ENCODE measurements around the gene VSTM2L.
"Not testable (repeated sequence)": the region's sequence is repeated elsewhere in the genome, so short reads cannot be mapped to it uniquely, and the experiment has no call there.

VSTM2L gene

DNA sequence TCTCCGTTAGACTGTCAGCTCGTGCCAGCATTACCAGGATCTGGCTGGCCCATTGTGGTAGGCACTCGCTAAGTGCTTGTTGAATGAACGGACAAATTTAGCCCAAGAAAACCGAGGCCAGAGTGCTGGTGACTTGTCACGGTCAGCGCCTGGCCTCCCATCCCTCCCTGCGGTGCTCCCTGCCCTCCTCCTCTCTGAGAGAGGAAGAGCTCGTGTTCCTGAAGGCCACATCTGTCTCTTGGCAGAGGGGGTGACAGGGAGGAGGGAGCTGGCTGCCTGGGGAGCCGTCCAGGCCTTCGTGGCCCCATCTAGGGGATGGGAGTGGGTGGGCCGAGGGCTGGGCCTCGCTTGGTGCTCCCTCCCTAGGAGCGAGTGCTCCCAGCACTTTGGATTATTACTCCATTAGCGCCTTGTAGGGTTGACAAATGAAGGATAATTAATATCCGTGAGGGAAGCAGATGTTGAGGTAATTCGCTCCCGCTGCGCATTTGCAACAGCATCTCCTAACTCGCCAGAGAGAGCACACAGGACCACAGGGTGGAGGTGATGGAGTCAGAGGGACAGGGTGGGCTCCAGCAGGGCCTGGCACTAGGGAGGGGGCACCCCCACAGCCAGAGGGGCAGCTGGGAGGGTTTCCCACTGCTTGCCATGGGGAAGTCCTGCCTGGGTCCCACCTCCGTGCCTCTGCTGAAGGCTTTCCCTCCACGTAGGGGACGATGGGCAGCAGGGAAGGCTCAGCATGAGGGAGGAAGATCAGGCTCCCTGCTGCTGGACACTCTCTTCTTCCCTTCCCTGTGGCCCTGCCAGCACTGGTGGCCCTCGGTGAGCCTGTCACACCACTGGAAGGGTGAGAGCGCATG is 37.0 kb downstream of the VSTM2L start:
- no peak for DNase-seq

DNA sequence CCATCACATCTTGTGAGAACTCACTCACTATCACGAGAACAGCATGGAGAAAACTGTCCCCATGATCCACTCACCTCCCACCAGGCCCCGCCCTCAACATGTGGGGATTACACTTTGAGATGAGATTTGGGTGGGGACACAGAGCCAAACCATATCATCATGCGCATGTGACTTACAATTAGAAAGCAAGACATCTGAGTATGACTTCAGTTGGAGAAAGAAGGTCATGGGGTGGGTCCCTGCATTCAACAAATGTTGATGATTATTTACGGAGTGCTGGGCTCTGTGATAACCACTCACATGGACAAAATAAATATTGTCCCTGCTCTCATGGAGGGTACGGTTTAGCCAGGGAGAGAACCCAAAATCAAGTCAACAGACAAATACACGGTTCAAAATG is 37.9 kb downstream of the VSTM2L start:
- DNase-seq, result no peak

DNA sequence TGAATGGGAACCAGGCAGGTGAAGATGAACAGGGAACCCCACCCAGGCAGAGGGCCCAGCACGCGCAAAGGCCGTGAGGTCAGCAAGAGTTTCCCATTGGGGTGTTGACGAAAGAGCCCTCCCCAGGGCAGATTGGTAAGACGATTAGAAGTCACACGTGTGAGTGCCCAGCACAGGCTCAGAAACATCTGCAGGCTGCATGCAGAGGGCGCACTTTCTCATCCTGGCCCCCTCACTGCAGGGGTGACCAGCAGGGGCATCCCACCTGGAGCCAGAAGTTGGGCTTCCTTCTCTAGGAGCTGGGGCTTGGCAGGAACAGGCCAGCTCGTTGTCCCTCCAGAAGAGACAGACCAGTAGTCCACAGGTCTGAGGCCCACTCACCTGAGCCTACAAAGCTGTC is 38.4 kb downstream of the VSTM2L start:
- no peak for DNase-seq

DNA sequence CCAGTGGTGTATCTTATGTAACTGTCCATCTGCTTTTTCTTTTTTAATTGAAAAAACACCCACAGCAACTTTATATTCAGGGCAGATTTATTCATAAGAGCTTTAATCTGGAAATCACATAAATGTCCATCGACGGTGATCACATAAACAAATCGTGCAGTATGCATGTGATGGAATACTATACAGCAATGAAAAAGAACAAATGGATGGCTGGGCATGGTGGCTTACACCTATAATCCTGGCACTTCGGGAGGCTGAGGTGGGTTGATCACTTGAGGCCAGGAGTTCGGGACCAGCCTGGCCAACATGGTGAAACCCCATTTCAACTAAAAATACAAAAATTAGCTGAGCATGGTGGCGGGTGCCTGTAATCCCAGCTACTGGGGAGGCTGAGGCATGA is 39.1 kb downstream of the VSTM2L start:
- DNase-seq, result no peak

DNA sequence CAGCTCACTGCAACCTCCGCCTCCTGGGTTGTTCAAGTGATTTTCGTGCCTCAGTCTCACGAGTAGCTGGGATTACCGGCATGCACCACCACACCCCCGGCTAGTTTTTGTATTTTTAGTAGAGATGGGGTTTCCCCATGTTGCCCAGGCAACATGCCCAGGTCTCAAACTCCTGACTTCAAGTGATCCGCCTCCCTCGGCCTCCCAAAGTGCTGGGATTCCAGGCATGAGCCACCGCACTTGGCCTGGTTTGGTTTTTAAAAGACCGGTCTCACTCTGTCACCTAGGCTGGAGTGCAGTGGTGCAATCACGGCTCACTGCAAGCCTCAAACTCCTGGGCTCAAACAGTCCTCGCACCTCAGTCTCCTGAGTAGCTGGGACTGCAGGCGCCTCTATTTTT is 40.1 kb downstream of the VSTM2L start:
- DNase-seq, result no peak

DNA sequence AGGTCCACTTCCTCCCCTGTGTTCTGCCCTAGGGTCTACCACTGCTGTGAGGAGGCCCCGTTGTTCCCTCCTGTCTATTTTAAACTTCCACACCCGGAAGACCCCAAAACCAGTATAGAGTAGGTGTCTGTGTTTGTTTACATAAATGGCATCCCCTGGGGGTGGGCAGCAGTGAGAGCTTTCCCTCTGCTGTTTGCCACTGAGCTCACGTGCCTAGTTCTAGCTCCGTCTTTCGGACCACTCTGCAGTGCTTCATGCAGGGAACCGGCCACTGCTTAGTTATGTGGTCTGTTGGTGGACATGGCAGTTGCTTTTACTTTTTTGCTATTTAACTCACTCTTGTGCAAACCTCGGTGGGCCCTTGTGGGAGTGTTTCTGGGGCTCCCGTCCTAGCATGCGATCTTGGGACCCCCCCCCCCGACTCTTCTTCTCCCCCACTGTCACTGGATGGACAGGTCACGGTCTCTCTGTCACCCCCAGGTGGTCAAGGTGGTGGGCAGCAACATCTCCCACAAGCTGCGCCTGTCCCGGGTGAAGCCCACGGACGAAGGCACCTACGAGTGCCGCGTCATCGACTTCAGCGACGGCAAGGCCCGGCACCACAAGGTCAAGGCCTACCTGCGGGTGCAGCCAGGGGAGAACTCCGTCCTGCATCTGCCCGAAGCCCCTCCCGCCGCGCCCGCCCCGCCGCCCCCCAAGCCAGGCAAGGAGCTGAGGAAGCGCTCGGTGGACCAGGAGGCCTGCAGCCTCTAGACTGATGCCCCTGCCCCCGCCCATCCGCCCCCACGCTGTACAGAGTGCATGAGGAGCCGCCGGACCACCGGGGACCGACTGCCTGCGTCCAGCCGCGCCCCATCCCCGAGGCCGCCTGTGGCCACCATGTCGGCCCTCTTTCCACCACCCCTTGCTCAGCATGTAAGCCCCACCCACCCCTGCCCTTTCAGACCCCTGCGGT is 40.9 kb downstream of the VSTM2L start:
- no peak for DNase-seq

DNA sequence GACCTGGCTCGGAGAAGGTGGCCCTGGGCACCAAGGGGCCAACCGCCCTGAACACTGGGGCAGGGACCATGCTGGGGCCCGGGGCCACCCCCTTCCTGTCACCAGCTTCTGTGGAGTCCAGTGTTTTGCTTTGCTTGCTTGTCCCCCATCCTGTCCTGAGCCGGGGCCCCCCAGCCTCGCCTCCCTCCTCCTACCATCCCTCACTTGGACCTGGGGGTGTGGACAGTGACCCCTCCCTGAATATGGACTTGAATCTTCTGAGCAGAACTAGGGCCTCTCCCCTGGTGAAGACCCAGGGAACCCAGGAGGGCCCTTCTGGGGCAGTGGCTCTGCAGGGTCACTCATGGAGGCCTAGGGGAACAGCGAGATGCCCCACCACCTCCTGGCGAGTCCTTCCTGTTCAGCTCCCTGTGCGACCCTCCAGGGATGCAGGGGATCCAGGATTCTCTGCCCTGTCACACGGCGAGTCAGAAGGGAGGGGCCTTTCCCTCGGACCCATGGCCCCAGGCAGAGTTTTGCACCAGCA is 41.6 kb downstream of the VSTM2L start:
- DNase-seq, result no peak

DNA sequence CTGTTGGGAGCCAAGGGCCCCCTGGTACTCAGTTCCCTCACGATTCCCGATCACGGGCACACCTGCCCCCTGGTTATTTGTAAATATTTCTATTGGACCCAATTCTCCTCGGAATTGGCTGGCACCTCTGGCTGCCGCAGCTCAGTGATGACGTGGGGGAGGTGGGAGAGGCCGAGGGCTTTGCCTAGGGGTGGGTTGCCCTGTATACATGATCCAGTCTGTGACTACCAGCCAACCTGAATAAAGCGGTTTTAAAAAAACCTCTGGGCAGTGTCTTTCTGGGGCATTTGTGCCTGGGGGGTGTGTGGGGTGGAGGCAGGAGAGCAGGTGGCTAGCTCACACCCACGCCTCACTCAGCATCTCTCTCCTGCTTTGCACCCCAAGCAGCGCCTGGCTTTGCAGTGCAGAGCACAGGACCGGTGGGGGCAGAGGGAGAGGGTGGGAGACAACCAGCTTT is 42.2 kb downstream of the VSTM2L start:
- no peak for DNase-seq

DNA sequence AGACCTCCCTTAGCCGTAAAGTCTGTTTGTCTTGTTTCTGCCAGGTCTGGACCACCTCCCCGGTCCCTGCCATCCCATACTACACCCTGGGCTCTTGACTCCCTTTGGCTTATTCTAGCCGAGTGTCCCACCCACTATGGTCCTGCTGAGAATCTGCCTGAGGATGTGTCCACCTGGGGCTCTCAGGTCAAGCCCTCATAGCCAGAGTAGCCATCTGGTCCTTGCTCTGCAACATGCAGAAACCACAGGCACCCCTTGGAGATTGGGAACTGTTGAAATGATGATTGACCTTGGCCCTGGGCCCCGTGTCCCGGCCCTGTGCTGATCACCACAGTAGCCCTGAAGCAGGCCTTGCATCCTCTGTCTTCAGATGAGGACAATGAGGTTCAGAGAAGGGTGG is 44.0 kb downstream of the VSTM2L start:
- no peak for DNase-seq

DNA sequence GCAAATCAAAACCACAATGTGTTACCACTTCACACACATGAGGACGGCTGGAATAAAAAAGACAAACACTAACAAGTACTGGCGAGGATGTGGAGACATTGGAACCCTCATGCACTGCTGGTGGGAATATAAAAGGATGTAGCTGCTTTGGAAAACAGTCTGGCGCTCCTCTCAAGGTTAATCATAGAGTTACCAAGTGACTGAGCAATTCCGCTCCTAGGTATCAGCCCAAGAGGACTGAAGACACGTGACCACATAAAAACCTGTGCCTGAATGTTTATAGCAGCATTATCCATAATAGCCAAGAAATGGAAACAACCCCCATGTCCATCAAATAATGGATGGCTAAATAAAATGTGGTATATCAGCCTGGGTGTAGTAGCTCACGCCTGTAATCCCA is 45.0 kb downstream of the VSTM2L start:
- DNase-seq, result no peak

DNA sequence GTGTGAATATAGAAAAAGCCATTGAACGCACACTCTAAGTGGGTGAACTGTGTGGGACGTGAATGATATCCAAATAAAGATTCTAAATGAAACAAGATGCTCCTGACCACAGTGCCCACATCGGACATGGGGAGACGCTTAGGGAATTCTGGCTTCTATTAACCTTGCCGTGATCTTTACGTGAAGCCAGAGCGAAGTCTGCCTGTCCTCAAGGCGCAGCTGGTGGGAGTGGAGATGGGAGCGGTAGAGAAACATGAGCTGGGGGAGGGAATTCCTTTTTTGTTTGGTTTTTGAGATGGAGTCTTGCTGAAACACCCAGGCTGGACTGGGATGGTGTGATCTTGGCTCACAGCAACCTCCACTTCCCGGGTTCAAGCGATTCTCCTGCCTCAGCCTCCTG is 46.0 kb downstream of the VSTM2L start:
- no peak for DNase-seq

DNA sequence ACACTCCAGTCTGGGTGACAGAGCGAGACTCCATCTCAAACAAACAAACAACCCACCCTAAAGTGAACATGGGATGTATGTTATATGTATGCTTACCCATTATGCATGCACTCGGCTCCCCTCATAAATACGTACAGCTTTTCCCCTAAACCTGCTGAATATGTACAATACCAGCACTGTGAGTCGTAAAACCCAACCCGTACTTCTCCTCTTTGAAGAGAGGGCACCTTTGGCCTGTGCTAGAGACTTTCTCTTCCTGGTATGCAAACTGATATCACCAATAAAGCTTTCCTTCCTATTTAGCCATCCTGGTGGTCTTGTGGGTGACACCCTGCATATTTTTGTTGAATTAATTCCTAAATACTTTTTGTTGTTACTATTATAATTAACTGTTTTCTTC is 51.3 kb downstream of the VSTM2L start:
- no peak for DNase-seq

DNA sequence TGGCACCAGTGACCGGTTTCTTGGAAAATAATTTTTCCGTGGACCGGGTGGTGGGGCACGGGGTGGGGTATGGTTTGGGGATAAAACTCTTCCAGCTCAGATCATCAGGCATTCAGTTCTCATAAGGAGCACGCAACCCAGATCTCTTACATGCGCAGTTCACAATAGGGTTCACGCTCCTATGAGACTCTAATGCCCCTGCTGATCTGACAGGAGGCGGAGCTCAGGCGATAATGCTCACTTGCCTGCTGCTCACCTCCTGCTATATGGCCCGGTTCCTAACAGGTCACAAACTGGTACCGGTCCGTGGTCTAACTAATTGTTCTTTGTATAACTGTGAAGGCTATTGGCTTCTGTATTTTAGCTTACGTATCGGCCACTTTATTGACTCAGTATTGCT is 51.7 kb downstream of the VSTM2L start:
- DNase-seq, result no peak

DNA sequence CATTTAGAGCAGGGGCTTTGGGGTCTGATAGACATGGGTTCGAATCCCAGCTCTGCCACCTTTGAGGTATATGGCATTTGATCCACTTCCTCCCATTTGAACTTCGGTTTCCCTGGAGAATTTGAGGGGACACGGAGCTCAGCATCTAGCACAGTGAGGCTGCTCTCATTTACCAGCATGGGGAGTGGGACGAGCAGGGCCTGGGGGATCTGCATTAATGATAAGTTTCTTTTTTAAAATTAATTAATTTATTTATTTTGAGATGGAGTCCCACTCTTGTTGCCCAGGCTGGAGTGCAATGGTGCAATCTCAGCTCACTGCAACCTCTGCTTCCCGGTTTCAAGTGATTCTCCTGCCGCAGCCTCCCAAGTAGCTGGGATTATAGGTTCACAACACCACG is 52.6 kb downstream of the VSTM2L start:
- no peak for DNase-seq

DNA sequence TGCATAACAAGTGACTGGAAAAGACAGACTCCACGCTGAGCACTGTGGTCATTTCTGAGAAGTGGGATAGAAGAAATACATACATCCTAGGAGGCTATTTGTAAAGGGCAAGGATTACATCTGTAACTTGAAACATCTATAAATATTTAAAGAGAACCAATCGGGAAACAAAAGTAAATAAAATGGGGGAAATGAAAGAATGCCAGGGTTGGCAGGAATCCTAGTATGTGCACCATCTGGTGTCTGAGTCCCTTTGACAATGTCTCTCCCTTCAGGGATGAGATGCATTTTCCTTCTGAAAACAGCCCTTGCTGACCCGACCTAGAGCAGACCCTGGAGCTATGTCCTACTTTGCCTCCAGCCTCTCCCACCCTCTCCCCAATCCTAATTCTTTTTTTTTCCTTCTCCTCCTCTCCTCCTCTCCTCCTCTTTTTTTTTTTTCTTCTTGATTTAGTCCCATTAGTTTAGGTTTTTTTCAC is 53.2 kb downstream of the VSTM2L start:
- DNase-seq, result no peak

DNA sequence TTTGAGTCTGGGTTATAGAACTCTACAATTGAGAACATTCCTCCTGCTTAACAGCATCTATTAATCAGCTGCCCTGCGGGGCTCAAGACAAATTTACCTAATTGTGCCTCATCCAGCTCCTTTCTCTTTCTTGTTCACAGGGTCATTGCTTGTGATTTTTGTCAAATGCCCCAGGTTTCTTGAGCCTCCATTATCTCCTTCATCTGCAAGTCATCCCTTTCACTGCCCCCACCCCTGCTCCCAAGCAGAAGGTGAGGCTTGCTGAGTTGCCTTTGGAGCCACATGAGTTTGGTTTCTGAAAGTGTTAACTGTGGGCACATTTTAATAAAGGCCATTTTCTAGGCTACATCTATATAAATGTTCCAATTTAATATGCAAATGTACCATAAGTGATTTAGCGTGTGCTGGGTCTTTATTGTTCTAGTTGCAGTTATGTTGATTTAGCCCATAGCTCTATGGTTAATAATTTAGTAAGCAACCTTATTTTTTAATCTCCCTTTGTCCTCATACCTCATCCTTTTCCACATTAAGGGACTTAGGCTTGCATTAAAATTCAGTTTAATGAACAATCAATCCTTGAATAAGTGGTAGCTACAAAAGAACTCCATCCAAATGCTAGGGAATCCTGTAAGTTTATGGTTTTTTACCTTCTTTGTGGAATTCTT is 56.1 kb downstream of the VSTM2L start:
- no peak for DNase-seq

DNA sequence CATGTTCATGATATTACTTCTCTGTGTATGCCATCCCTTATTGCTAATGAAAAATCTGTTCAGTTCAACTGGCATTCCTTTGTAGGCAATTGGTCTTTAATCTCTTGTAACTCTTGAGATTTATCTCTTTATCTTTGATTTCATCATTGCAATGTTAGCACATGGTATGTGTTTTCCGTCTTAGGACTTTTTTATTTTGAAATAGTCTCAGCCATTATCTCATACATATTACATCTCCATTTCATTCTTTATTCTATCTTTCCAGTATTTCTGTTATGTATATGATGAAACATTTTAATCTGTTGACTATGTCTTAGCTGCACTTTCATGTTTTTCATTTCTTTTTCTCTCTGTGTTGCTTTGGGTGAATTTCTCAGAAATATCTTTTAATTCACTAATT is 58.1 kb downstream of the VSTM2L start:
- DNase-seq, result no peak

DNA sequence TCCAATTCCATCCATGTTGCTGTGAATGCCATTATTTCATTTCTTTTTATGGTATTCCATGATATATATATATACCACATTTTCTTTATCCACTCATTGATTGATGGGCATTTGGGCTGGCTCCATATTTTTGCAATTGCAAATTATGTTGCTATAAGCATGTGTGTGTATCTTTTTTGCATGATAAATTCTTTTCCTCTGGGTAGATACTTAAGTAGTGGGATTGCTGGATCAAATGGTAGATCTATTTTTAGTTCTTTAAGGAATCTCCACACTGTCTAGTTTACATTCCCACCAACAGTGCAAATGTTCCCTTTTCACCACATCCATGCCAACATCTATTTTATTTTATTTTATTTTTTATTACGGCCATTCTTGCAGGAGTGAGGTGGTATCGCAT is 60.6 kb downstream of the VSTM2L start:
- not testable (repeated sequence) for DNase-seq

DNA sequence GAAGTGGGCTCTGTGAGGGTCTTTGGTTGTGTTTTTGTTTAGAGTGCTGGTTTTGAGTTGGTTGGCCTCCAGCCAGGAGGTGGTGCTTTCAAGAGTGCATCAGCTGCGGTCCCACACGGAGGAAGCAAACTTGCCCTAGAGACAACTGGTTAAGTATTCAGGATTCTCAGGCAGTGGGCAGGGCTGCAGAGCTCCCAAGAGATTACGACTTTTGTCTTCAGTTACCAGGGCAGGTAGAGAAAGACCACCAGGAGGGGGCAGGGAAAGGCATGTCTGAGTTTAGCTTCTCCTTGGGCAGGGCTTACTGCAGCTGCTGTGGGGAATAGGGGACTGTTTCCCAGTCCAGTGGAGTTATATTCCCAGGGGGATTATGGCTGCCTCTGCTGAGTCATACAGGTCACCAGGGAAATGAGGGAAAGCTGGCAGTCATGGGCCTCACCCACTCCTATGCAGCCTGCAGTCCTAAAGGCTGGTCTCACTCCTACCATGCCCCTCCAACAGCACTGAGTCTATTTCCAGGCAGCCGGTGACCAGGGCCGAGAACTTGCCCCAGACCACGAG is 66.0 kb downstream of the VSTM2L start:
- no peak for DNase-seq

DNA sequence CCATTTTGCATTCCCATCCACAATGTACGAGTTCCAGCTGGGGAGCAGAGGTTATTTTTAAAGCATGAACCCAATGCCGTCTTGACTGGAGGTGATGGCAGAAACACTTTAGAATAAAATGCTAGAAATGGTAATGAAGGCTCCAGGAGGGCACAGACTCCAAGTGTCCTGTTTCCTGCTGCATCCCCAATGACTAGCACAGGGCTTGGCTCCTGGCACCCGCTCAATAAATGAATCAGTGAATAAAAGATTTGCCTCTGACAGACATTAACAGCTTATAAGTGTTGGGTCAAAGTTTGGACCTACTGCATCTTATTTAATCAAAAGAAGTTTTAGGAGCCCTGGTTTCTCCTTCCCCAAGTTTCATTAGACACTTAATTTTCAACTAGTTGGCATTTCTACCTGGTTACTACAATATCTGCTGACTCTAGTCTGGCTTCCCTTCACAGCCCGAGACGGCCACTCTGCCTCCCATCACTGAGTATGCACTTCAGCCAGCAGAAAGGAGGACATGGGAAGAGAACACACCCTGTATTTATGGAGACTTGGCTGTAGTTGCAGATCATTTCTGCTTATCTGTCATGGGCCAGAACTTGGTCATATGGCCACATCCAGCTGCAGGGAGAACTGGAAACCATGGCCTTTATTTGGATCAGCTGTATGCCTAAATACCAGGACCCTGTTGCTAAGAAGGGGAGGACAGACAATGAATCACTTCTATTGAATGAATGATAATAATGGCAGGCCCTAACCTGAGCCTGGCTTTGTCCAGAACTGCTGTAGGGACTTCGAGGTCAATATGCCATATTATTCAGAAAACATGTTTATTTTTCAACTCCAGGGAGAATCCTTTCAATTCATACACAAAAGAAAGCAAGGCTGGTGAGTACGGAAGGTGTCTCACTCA is 67.3 kb downstream of the VSTM2L start:
- DNase-seq, result no peak

DNA sequence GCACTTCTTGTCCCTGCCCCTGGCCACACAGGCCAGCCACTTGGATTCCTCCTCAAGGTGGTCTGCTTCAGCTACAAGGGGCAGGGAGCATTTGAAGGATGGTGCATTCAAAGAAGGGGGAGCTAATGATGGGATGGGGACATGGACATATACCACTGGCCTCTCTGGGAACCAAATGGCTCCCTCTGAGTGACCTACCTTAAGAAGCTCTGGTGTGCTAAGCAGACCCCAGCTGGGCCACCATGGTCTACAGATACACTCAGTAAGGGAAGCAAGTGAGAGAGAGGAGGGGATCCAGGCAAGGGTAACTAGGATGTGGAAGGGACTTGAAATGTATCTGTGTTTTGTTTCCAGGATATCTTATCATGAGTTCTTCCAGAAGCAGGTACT is 67.9 kb downstream of the VSTM2L start:
- no peak for DNase-seq

Data from T-helper 1 cell (primary cell).